Occipital lobe (tissue), 2 donors: Measurements from ENCODE around the gene TRPT1. TPM values are rescaled to one million over a fixed set of nuclear protein-coding genes. Genes with fewer than 3 reads are reported as not detected.
A peak's percentile ranks its signal among the peaks of the same experiment; 100 is the strongest.
"Not testable (repeated sequence)": the region's sequence is repeated elsewhere in the genome, so short reads cannot be mapped to it uniquely, and the experiment has no call there.

Experiments
- DNase-seq: peaks from one replicate; lab custom pipeline; 2025; lab: John Stamatoyannopoulos, UW
- total RNA-seq: library from RNA; depleted of rRNA; stranded (reverse); fragments of >200 nt; gene quantifications from one replicate; pipeline ENCODE4 v1.2.3, GENCODE V29; 2014

The TRPT1 gene
- total RNA-seq, 1 donor from 2014 or later = 7.3 TPM

- DNase-seq = no peak
These were observed 33.1 kb upstream of the TRPT1 start for GRCh38 chr11:64258946-64259532.

- no peak for DNase-seq
These were observed 32.4 kb upstream of the TRPT1 start for GRCh38 chr11:64258356-64258755.

GRCh38 chr11:64256300-64256699, 30.3 kb upstream of the TRPT1 start:
- no peak for DNase-seq

- no peak for DNase-seq
These were observed 29.4 kb upstream of the TRPT1 start for GRCh38 chr11:64255135-64256128.

- DNase-seq = no peak
These were observed 28.3 kb upstream of the TRPT1 start for GRCh38 chr11:64254326-64254725.

- DNase-seq = no peak
These were observed 27.5 kb upstream of the TRPT1 start for GRCh38 chr11:64253481-64253880.

- no peak for DNase-seq
These were observed 27.1 kb upstream of the TRPT1 start for GRCh38 chr11:64253043-64253442.

GRCh38 chr11:64252003-64252872, 26.3 kb upstream of the TRPT1 start:
- DNase-seq = no peak

GRCh38 chr11:64251753-64252002, 25.7 kb upstream of the TRPT1 start:
- no peak for DNase-seq

GRCh38 chr11:64251016-64251752, 25.2 kb upstream of the TRPT1 start, which contains the start of gene PLCB3:
PLCB3 (plus strand) TSS chr11:64251530; CDS start chr11:64251650, 120 bp downstream.
- DNase-seq = no peak

- DNase-seq = no peak
These were observed 24.5 kb upstream of the TRPT1 start for GRCh38 chr11:64250415-64251015.

GRCh38 chr11:64249563-64250414, 23.8 kb upstream of the TRPT1 start:
- no peak for DNase-seq

GRCh38 chr11:64249038-64249437, 23.1 kb upstream of the TRPT1 start:
- no peak for DNase-seq

GRCh38 chr11:64248578-64248977, 22.6 kb upstream of the TRPT1 start:
- no peak for DNase-seq

- DNase-seq = no peak
These were observed 21.9 kb upstream of the TRPT1 start for GRCh38 chr11:64247729-64248531.

GRCh38 chr11:64246871-64247728, 21.1 kb upstream of the TRPT1 start, which contains the start of gene PPP1R14B:
PPP1R14B (minus strand) TSS chr11:64246943; CDS start chr11:64246673, 270 bp downstream.
- DNase-seq = peak; percentile 78

- DNase-seq = not testable (repeated sequence)
These were observed 20.6 kb upstream of the TRPT1 start for GRCh38 chr11:64246621-64246870.
